OCI-LY3 (cell line): Measurements from ENCODE around the gene BTD.

ENCODE experiments used
- H2AFZ ChIP-seq: fragments of 200-600, 300-600 bp; shearing (Covaris generic); 2 replicates; pipeline ENCODE4 v1.6.0; 2014; ENCODE audit warnings: antibody characterized with exemption, low read depth, low read length
- H3K27ac ChIP-seq: fragments of 200-600, 300-600 bp; sonication (generic); 2 replicates; pipeline ENCODE4 v1.5.1; 2014; ENCODE audit warnings: mild to moderate bottlenecking, low read length, moderate library complexity, mixed read lengths
- H3K27me3 ChIP-seq: fragments of 200-600, 300-600 bp; sonication (generic); 2 replicates; pipeline ENCODE4 v1.6.1; 2014; ENCODE audit warnings: low read depth, low read length, mixed read lengths
- H3K36me3 ChIP-seq: fragments of 200-600, 300-600 bp; sonication (generic); replicated peaks from 2 replicates; pipeline ENCODE3; 2014; ENCODE audit warnings: low read depth, low read length, mixed read lengths
- H3K4me1 ChIP-seq: fragments of 300-600, 200-600 bp; sonication (generic); 2 replicates; pipeline ENCODE4 v1.6.1; 2014; ENCODE audit warnings: low read length, mixed read lengths
- H3K4me2 ChIP-seq: fragments of 200-600, 300-600 bp; sonication (generic); 2 replicates; pipeline ENCODE4 v1.6.1; 2014; ENCODE audit warnings: low read length, mixed read lengths
- H3K4me3 ChIP-seq: fragments of 300-600, 200-600 bp; sonication (generic); 2 replicates; pipeline ENCODE4 v1.5.1; 2014; ENCODE audit warnings: antibody characterized with exemption, mild to moderate bottlenecking, low read length, moderate library complexity
- H3K79me2 ChIP-seq: fragments of 300-600, 200-600 bp; shearing (Covaris generic); 2 replicates; pipeline ENCODE4 v1.6.1; 2014; ENCODE audit warnings: mild to moderate bottlenecking, low read length, mixed read lengths
- H3K9ac ChIP-seq: fragments of 300-600, 200-600 bp; shearing (Covaris generic); 2 replicates; pipeline ENCODE4 v1.6.0; 2014; ENCODE audit warnings: mild to moderate bottlenecking, low read length, moderate library complexity
- H3K9me3 ChIP-seq: fragments of 200-600, 300-600 bp; shearing (Covaris generic); 2 replicates; pipeline ENCODE4 v1.6.1; 2014; ENCODE audit warnings: low read length, mixed read lengths; ENCODE audit not compliant: insufficient read depth
- H4K20me1 ChIP-seq: fragments of 200-600, 300-600 bp; sonication (generic); 2 replicates; pipeline ENCODE4 v1.6.1; 2016; ENCODE audit warnings: low read length, mixed read lengths; ENCODE audit not compliant: insufficient read depth
- EZH2phosphoT487 ChIP-seq: fragments of 200-600 bp; shearing (Covaris generic); IDR thresholded peaks from 2 replicates; pipeline ENCODE4 v1.6.1; 2018; ENCODE audit warnings: antibody characterized with exemption, mixed run types, low read depth
- TF ChIP-seq, protein P1 (sequence below): fragments of 200-600, 300-600 bp; sonication (generic); IDR thresholded peaks from 2 replicates; pipeline ENCODE4 v1.5.1; 2014; ENCODE audit warnings: antibody characterized with exemption, low read length, low read depth

The BTD gene

DNA sequence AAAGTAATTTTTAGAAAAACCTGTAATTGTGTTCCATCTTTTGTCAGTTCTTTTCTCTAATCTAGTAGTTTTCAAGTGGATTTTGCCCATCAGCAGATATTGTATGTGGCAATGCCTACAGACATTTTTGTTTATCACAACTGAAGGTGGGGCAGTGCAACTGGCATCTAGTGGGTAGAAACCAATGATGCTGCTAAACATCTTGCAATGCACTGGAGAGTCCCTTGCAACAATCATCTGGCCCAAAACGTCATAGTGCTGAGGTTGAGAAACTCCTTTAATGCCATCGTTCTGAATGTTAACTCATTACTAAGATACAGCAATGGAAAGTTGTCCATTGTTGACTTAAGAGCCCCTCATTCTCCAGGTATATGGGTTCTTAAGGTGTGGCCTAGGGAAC is 80.1 kb downstream of the BTD start:
- Histone ChIP-seq H2AFZ (no peak overlapping the region), H4K20me1 (no peaks in the 10 kb centered on the region), H3K9ac (no peak overlapping the region), H3K9me3 (no peaks in the 10 kb centered on the region), H3K79me2 (no peaks in the 10 kb centered on the region), H3K4me2 (no peak overlapping the region), H3K27me3 (no peaks in the 10 kb centered on the region), H3K27ac (no peak overlapping the region), H3K4me3 (no peak overlapping the region), H3K4me1 (no peaks in the 10 kb centered on the region), H3K36me3 (peaks cover 30% of the 10 kb centered on the region)
- no peak for TF ChIP-seq EZH2phosphoT487
- TF ChIP-seq, protein P1, sequence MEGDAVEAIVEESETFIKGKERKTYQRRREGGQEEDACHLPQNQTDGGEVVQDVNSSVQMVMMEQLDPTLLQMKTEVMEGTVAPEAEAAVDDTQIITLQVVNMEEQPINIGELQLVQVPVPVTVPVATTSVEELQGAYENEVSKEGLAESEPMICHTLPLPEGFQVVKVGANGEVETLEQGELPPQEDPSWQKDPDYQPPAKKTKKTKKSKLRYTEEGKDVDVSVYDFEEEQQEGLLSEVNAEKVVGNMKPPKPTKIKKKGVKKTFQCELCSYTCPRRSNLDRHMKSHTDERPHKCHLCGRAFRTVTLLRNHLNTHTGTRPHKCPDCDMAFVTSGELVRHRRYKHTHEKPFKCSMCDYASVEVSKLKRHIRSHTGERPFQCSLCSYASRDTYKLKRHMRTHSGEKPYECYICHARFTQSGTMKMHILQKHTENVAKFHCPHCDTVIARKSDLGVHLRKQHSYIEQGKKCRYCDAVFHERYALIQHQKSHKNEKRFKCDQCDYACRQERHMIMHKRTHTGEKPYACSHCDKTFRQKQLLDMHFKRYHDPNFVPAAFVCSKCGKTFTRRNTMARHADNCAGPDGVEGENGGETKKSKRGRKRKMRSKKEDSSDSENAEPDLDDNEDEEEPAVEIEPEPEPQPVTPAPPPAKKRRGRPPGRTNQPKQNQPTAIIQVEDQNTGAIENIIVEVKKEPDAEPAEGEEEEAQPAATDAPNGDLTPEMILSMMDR: no peak

DNA sequence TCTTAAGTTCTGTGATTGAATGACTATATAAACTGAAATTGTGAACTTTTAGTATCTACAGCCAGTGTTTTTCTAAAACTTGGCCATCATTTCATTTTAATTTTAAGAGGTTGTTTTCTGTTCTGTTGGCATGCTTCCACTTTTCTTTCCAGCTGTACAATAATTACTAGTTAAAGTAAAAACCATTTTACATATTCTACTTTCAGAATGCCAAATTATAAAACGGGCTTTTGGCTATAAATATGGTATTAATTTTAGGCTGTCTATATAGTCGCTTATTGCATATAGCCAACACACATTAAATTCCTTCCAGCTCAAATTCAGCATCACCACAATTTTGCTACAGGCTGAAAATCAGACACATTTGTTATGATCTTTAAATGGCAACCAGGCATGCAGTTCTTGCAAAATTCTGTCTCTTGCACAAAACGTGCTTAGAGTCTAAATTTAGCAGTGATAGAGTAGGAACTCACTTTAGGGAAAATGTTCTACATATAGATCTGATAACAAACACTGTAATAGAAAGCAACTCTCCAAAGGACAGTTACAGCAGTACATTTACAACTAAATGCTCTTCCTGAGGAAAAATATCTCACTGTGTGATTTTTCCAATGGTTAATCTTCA is 81.1 kb downstream of the BTD start:
- Histone ChIP-seq H3K79me2 (no peaks in the 10 kb centered on the region), H3K36me3 (peaks cover 23% of the 10 kb centered on the region), H3K4me3 (no peak overlapping the region), H3K4me1 (no peaks in the 10 kb centered on the region), H3K4me2 (no peak overlapping the region), H3K9ac (no peak overlapping the region), H3K27me3 (no peaks in the 10 kb centered on the region), H3K9me3 (no peaks in the 10 kb centered on the region), H2AFZ (no peak overlapping the region), H3K27ac (no peak overlapping the region), H4K20me1 (no peaks in the 10 kb centered on the region)
- no peak for TF ChIP-seq EZH2phosphoT487
- TF ChIP-seq, protein P1: no peak

DNA sequence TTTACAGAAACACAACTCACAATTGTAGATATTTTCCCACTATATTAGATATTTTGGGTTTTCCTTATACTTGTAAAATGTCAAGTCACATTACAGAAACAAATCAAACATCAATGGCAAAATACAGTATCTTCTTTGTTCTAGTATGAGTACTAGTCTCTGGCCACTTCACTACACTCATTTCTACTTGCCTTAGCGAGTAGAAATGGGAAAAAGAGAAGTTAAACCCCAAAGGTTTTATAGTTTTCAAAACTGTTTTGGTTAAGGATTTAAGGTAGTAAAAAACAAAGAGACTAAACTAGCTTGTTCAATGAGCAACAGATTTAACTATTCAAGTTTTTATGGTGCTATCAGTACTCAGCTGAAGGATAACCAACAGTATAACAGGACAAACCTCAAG is 81.7 kb downstream of the BTD start:
- Histone ChIP-seq H3K27me3 (no peaks in the 10 kb centered on the region), H3K36me3 (peaks cover 17% of the 10 kb centered on the region), H2AFZ (no peak overlapping the region), H3K9me3 (no peaks in the 10 kb centered on the region), H3K9ac (no peak overlapping the region), H3K4me1 (no peaks in the 10 kb centered on the region), H3K4me3 (no peak overlapping the region), H3K27ac (no peak overlapping the region), H3K79me2 (no peaks in the 10 kb centered on the region), H4K20me1 (no peaks in the 10 kb centered on the region), H3K4me2 (no peak overlapping the region)
- TF ChIP-seq EZH2phosphoT487: no peak
- TF ChIP-seq, protein P1: no peak

DNA sequence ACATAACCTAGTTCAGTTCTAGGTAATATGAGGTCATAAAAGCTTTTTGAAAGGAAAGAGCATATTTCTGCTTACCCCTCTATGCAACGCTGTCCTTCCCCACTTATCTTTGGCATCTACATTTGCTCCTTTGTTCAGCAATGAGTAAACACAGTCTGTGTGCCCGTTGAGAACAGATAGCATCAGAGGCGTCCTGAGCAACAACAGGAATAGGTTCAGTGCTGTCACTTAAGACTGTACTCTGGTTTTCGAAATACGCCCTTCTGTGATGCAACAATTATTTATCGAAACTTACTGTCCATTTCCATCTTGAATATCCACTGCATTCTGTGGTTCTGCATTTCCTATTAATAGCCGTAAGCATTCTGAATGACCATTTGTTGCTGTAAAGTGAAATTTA is 84.4 kb downstream of the BTD start:
- no peak overlapping the region for H3K9ac ChIP-seq
- TF ChIP-seq EZH2phosphoT487: no peak
- TF ChIP-seq, protein P1: no peak
- H3K79me2 ChIP-seq: no peaks in the 10 kb centered on the region
- no peak overlapping the region for H2AFZ ChIP-seq
- no peaks in the 10 kb centered on the region for H3K27me3 ChIP-seq
- no peak overlapping the region for H3K4me2 ChIP-seq
- H3K4me3 ChIP-seq: no peak overlapping the region
- H3K36me3 ChIP-seq: peaks cover 29% of the 10 kb centered on the region
- no peaks in the 10 kb centered on the region for H4K20me1 ChIP-seq
- no peaks in the 10 kb centered on the region for H3K9me3 ChIP-seq
- H3K4me1 ChIP-seq: no peaks in the 10 kb centered on the region
- no peak overlapping the region for H3K27ac ChIP-seq
